ENCODE measurements around the gene ATP6V1E1. TPM values are rescaled to one million over a fixed set of nuclear protein-coding genes. Genes with fewer than 3 reads are reported as not detected.

ATP6V1E1 gene
- total and polyA plus RNA-seq, 2 of the 13 experiments (the other 11 are each of a cell fraction or from before 2014, with no cell fraction given), result 69.3 to 90.9 TPM

GRCh38 chr22:17592201-17592600 is 36.3 kb downstream of the ATP6V1E1 start (continued):
- TF ChIP-seq ZNF629 (CRISPR knock-in tag; conservative IDR thresholded peaks at IDR 0.05), result no peak

- ATAC-seq (no peak), DNase-seq (ENCODE audit: low spot score) (no peak), FAIRE-seq (no peak)
- WGBS (ENCODE audit: low lambda C conversion rate), result 99% methylated on average over 5 of the region's 5 CpGs
- Histone ChIP-seq H3K9ac (ENCODE audit: insufficient read depth, low read depth, low read length) (no peak overlapping the region), H3K4me3 (replicated peaks in 1 of 3; ENCODE audit: insufficient read depth in 1 of 3, low read depth in 2 of 3, low read length in 3 of 3) (no peak overlapping the region), H3K27me3 (ENCODE audit: control insufficient read depth in 1 of 2, insufficient read depth in 2 of 2, low read length in 2 of 2) (no peaks in the 10 kb centered on the region), H3K27ac (ENCODE audit: extremely low read length, insufficient read depth, low read length) (no peak overlapping the region), H3K36me3 (replicated peaks in 1 of 2; ENCODE audit: control insufficient read depth in 1 of 2, insufficient read depth in 2 of 2, low read length in 2 of 2) (peaks cover 16 to 47% of the 10 kb centered on the region in 2 experiments; a peak in 4 of 5 replicates), H4K20me1 (ENCODE audit: insufficient read depth, low read length) (no peaks in the 10 kb centered on the region), H3K9me3 (ENCODE audit: low read length) (no peaks in the 10 kb centered on the region), H2AFZ (ENCODE audit: low read length) (no peak overlapping the region), H3K4me2 (ENCODE audit: low read depth, low read length) (no peak overlapping the region), H3K4me1 (ENCODE audit: insufficient read depth, low read length) (no peaks in the 10 kb centered on the region), H3K79me2 (ENCODE audit: insufficient read depth, low read length) (no peaks in the 10 kb centered on the region)
- TF ChIP-seq NKX3-1 (CRISPR knock-in tag; IDR thresholded peaks at IDR 0.05), result no peak
- no peak for TF ChIP-seq ZSCAN12 (CRISPR knock-in tag; IDR thresholded peaks at IDR 0.05)
- TF ChIP-seq ZBTB26 (CRISPR knock-in tag; IDR thresholded peaks at IDR 0.05; ENCODE audit: borderline replicate concordance), result no peak
- TF ChIP-seq PBX2 (CRISPR knock-in tag; IDR thresholded peaks at IDR 0.05), result no peak
- no peak for TF ChIP-seq ZBTB25 (CRISPR knock-in tag; IDR thresholded peaks at IDR 0.05)
- TF ChIP-seq POGK (CRISPR knock-in tag; conservative IDR thresholded peaks at IDR 0.05), result no peak
- no peak for TF ChIP-seq ZNF768 (CRISPR knock-in tag; IDR thresholded peaks at IDR 0.05)
- ChIA-PET CTCF (ENCODE audit: low intra/inter-chr PET ratio, low total read pairs) (no interaction called here), POLR2A (no interaction called here)
- BruUV-seq (replicated peaks), result no TSS peak
- intact Hi-C loops (cut with micrococcal nuclease; ENCODE audit: unreplicated experiment) (no loop called here), in situ Hi-C loops (cut with HindIII; ENCODE audit: extremely low pct_ligation_motif_present, low pct_unique_long_range_greater_than_20kb) (no loop called here)
These were observed 38.0 kb downstream of the ATP6V1E1 start for GRCh38 chr22:17590586-17590985.

Data from HepG2 (cell line).